Astrocyte (in vitro differentiated cells and primary cell): ENCODE data around the gene TMEM232.

Experiments
- EZH2 ChIP-seq: IDR thresholded peaks from 2 replicates; pipeline ENCODE4 v1.6.1; 2012; ENCODE audit warnings: mild to moderate bottlenecking, low read length, inconsistent platforms; ENCODE audit not compliant: insufficient read depth
- TF ChIP-seq, protein P1 (sequence below): IDR thresholded peaks from 2 replicates; pipeline ENCODE4 v1.5.1; 2011; ENCODE audit warnings: low read depth, mild to moderate bottlenecking, inconsistent platforms, low read length, moderate library complexity; ENCODE audit not compliant: insufficient read depth

DNA sequence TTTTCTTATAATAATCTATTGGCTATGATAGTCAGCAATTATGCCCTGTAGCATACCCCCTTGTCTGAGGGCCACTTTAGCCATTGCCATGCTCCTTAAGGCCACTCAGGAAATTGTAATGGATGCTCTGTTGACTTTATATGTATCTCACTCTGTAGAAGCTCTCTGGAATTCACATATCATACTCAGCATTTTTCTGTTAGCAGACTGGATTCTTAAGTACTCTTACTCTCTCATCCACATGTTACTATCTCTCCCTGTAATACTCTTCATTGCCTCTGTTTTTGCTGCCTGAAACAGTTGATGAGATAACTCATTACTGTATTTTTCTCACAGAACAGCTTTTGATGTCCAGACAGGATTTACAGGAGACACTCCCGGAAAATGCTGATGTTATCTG, 24.2 kb downstream of the TMEM232 start:
- TF ChIP-seq, protein P1, sequence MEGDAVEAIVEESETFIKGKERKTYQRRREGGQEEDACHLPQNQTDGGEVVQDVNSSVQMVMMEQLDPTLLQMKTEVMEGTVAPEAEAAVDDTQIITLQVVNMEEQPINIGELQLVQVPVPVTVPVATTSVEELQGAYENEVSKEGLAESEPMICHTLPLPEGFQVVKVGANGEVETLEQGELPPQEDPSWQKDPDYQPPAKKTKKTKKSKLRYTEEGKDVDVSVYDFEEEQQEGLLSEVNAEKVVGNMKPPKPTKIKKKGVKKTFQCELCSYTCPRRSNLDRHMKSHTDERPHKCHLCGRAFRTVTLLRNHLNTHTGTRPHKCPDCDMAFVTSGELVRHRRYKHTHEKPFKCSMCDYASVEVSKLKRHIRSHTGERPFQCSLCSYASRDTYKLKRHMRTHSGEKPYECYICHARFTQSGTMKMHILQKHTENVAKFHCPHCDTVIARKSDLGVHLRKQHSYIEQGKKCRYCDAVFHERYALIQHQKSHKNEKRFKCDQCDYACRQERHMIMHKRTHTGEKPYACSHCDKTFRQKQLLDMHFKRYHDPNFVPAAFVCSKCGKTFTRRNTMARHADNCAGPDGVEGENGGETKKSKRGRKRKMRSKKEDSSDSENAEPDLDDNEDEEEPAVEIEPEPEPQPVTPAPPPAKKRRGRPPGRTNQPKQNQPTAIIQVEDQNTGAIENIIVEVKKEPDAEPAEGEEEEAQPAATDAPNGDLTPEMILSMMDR = no peak
- no peak for TF ChIP-seq EZH2
